GM18520 (cell line): ENCODE measurements around the gene JPH4.
"Not testable (repeated sequence)": the region's sequence is repeated elsewhere in the genome, so short reads cannot be mapped to it uniquely, and the experiment has no call there.

ENCODE experiments used
- ATAC-seq: cut with Tn5 transposase; IDR thresholded peaks from one replicate; pipeline ENCODE4 v1.9.1; 2021; ENCODE audit not compliant: unreplicated experiment

JPH4 gene

DNA sequence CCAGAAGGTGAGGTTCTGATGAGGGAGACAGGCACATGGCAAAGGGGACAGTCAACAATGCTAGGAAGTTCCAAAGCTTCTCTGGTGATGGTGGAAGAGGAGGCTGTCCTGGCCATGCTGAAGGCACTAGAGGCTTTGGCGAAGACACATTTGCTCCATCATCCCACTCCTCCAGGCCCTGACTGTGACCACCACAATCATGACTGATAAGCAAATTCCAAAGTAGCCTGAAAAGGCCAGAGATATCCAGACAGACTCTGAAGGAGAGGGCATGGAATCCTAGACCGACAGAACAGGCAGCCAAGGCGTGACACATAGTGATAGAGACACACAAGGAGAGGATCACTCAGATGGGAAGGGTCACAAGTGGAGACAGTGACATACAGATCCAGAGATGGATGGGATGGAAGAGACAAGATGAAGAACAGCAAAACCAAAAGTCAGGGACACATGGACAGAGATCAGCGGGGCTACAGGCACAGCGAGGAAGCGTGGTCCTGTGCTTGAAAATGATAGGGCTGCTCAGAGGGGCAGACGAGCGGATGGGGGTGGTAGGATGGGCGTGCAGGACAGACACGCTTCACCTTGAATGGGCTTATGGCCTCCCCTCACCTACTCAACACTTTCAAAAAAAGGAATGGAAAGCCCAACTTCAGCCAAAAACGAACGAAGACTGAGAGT, 28.3 kb downstream of the JPH4 start:
- ATAC-seq = no peak

DNA sequence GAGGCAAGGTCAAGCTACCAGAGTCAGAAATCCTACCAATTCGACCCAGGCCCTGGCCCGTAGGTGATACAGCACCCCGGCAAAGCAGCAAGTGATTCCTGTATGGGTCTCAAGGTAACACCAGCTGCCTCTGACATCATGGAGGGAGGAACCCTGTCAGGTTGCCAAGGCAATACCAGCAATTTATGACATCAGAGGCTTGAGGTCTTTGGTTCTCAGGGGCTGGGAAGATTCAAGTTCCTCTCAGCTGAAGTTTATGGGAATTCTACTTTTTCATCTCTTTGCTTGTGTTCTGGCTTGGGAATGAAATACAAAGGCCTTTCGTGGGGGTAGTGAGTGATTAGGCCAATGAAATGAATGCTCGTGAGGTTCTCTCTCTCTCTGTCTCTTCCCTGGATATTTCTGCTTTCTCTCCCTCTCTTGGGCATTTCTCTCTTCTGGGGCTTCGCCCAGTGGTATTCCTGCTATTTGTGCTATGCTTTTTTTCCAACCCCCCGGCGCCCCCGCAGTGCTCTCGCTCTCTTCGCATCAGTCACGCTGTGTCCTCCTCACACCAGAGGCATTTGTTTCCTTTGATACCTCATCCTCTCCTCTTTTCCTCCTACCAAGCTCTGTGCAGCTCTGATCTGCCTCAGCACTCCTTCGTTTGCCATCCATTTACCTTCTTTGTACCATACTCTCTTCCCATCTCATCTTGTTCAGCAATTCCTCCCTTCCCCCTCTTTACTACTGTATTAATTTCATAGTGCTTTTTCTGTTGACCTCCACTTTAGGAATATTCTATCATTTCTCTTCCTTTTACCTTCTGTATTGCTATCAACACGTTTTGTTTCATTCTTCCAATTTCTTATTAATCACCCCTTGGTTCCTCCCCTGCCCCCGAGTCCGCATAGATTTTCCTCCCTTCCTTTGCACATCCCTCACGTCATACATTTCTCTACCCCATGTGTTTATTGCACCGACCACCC, 30.0 kb downstream of the JPH4 start:
- no peak for ATAC-seq

DNA sequence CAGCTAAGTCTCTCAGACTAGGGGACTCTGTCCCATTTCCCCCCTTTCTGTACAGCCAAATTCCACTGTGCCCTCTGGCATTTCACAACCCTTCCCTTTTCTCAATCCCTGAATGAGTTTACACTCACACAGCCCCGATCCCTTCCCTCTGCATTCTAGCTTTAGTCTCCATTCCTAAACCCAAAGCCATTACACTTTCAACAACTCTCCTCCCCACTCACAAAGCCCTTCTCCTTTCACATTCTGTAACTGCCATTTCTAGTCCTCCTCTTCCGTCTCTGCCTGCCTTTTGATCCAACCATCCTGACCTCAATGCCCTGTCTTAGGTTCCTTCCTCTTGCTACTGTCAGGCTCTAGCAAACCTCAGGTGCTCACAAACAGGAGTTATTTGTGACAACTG, 30.7 kb downstream of the JPH4 start:
- no peak for ATAC-seq

DNA sequence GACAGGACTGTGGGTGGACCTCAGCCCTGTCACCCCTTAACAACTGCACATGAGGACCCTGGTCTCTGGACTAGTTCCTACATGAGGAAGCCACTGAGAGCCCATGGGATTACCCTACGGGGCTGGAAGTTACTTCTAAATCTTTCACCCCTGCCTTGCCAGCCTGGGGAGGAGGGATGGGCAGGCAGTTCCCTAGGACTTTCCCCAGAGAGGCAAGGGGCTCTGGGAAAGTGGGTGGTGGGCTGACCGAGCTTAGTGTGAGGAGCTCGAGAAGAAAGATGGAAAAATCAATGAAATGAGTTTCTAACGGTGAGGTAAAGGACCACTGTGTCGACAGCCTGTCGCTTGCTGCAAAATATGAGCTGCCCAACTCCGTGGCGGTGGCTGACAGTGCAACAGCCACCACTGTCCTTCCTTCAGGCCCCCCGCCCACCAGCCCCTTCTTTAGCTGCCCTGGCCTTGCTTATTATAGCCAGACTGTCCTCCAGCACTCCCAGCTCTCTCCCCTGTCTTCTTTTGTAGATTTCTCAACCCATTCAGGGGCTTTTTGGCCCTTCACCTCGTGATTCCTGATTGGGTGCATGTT, 32.0 kb downstream of the JPH4 start:
- no peak for ATAC-seq

DNA sequence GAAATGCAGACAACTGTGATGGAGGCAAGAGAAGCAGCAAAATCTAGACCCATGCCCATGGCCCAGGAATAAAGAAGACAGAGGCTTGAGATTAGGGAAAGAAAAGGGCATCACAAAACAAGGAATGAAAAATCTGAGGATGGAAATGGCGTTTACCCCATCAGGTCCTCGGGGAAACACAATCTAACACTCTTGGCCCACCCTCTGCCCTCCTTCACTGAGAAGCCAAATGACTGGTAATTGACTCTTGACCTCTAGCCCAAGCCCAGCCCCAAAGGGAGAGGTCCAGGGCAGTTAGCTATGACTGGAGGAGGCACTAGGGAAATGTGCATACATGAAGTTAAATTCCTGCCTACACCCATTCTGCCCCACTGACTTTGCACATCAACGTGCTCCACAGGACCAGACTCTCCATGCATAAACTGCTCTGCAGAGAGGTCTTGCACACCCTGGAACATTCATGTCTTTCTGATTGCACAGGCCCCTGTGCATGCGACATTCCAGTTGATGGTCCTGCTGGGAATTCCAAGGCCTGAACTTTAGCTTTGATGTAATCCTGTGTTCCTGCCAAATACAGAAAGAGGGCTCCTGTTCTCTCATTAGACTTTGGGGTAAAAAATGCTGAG, 32.7 kb downstream of the JPH4 start:
- ATAC-seq = no peak

DNA sequence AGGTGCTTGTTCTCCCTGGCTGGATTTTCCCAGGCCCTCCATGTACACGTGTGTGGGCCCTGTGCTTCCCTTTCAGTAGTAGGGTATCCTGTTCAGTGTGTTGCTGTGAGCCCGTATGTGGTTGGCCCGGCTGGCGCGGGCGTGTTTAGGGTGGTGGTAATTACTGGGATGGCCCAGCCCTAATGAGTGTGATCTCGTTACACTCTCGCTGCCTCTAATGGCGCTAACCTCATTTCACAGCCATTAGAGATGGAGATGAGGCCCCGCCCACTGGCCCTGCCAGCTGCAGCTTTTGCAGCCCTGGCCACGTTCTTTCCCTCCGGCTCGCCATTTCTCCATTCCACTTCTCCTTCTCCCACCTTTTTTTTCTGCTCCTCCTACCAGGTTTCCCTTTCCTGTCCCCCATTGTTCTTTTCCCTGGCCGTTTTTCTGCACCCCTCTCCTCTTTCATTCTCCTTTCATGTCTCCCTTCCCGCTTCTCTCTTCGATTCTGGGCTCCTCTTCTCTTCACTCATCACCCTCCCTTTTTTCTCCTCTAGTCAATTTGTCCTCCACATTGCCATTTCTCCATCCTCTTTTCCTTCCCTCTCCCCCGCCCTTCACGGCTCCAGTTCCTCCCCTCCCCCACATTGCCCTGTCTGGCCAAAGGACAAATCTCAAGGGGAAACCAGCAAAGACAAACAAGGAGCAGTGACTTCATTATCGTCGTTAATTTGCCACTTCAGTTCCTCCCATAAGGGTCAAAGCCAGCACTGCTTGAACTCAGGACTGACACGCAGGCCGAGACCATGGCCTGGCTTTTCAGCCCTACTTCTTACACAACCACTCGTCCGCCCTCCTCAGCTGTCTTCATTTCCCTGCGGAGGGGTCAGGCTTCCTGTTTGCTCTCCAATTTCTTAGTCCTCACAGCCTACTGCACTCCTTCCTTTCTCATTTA, 33.8 kb downstream of the JPH4 start:
- no peak for ATAC-seq

DNA sequence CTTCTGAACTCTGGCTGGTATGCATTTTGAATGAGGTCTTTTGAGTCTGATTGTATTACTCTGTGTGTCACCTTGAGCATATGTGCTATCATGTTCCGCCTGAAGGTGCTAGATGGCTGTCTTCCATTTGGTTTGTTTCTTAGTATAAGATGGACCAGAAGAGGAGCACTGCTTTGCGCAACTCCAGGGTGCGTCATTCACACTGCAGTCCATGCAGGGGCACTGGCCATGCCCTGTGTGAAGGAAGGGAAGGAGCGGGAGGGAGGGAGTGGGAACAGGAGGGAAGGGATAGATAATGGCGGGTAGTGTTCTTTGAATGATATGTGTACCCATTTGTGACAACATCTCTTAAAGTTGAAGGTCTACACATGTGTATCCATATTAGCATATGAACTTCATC, 35.2 kb downstream of the JPH4 start:
- no peak for ATAC-seq

DNA sequence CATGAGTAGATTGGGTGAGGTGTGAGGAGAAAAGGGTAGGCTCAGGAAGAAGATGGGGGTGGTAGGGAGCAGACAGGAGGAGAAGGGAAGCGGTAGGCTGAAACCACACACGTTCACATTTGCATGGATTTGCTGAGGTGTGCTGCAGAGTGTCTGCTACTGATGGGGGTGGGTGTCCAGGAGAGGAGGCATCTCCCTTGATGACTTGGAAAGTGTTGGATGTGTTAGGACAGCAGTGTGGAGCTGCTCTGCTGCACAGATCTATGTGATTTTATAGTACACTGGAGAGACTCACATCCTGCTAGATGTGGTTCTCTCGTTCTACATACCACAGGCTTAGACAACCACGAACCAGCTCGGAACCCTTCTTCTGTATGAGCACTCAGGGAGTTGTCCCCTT, 36.3 kb downstream of the JPH4 start:
- no peak for ATAC-seq

DNA sequence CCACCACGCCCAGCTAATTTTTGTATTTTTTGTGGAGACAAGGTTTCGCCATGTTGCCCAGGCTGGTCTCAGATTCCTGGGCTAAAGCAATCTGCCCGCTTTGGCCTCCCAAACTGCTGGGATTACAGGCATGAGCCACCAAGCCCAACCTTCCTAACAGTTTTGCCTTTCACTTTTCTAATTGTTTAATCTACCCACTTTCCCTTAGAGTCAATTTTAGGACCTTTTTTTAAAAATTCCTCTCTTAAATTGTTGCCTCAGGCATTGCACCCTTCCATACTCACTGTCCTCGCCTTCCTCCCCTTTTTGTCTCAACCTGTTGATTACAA, 38.5 kb downstream of the JPH4 start:
- no peak for ATAC-seq

DNA sequence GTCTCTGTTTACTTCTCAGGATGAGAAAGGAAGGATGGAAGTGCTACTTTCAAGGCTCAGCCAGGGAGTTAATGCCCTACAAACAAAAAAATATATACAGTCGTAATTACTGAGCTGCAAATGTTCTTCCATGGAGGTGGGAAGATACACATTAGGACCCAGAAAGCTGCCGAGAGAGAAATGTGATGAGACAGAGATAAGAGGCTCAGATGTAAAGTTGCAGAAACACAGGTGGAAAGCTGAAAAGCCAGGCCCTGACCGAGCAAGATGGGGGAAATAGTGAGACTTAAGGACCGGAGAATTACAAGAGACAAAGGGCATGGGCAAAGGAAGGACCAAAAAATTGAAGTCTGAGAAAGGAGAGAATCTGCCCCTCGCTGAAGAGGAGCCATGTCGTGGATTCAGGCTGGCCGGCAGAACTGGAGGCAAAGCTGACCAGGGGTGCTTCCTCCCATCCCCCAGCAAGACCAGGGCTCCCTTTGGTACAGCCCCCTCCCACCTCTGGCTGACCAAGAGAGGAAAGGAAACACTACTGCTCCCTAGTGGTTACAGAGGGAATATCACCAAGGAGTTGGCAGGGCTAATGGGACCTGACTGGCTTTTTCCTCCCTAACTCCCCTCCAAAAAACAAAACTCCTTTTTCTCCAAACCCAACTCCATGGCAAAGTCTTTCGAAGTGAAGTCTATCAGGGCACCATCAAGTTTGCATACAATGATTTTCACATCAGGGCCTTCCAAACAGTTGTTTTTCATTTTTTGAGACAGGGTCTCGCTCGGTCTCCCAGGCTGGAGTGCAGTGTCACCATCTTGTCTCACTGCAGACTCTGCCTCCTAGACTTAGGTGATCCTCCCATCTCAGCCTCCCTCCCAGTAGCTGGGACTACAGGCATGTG, 39.1 kb downstream of the JPH4 start:
- ATAC-seq = no peak

DNA sequence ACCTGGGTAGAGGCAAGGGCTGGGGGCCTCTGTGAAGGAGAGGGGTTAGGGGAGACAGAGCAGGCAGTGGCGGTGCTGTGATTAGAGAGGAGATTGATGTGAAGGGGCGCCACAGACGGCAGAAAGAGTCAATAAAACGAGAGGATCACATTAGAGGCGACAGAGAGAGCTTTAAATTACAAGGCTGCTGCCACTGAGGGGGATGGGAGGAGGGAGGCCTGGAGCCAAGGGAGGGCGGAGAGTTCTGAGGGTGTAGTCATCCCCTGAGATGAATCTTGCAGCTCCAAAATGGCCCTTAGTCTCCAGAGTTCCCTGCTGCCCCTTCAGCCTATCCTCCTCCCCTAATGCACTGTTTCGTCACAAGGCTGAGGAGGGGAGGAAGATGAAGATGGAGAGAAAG, 39.8 kb downstream of the JPH4 start:
- ATAC-seq = no peak

DNA sequence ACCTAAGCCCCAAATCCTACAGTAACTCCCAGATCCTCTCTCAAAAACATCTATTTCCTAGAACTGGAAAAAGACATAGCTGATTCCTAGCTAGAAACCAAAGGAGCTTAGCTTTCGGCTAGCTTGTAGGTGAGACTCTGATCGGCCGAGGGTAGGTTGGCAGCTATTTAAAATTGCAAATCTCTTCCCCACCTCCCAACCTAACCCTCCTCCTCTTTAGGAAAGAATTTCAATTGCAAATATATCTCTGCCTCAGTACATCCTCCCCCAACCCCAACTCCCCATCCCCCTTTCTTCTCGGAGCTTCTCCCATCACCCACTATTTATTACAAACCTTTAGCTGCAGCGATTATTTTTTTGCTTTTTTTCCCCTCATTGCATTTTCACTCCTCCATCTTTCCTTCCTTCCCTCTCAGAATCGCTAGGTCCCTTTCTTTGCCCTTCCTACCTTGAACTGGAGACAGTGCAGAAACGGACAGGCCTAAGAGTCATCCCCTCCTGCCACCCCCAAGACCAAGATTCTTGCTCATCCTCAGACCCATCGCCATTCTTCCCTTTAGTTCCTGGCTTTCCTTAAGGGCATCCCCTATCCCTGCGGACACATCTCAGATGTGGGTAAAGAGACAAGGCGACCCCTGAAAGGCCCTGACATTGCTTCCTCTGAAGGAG, 40.4 kb downstream of the JPH4 start:
- ATAC-seq = no peak

DNA sequence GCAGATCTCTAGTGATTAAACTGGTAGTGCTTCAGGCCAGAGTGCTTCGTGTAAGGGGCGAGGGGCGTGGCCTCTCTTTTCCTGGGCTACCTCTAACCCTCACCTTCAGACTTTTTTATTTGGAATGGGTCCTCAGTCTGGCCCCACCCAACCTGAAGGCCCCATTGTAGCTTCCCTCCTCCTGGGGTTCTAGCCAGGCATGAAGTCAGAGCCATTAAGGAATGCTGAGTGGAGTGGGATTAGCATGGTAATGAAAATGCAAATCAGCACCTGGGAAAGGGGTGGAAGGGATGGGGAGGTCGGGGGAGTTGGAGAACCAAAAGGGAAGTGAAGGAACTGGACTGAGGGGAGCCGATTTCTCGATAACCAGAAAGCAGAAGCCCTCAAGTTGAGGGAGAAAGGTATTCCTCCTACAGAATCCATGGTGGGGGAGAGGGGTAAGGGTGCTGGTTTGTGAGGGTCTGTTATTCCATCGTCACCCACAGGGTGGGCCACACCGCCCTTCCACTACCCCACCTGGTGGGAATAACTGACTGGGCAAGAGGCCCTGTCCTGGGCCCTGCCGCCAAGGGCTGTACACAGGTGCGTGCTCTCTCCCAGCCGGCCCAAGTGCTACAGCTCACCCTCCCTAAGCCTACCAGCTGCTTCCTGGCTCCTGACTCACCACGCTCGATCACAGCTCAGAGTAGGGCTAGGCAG, 41.1 kb downstream of the JPH4 start:
- no peak for ATAC-seq

DNA sequence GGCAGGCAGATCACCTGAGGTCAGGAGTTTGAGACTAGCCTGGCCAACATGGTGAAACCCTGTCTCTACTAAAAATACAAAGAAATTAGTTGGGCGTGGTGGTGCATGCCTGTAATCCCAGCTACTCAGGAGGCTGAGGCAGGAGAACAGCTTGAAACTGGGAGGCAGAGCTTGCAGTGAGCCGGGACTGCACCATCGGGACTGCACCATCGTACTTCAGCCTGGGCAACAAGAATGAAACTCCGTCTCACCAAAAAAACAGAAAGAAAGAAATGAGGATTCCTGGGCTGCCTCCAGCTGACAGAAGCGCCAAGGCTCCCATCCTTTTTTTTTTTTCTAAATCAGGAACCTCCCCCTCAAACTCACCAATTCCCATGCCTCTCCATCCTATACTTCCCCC, 41.7 kb downstream of the JPH4 start:
- not testable (repeated sequence) for ATAC-seq

DNA sequence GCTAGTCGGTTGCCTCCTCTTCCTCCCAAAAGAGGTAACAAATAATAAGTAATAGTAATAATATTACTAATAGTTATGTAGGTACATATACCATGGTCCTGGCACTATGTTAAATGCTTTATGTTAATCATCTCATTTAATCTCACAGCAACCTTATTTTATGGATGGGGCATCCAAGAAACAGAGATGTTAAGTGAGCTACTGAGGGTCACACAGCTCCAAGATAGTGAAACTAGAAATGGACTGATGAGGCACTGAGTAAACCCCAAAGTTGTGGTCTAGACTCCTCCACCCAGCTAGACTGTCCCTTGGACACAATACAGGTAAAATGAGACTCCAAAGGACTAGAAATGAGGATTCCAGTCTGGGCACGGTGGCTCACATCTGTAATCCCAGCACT, 42.1 kb downstream of the JPH4 start:
- ATAC-seq = no peak

DNA sequence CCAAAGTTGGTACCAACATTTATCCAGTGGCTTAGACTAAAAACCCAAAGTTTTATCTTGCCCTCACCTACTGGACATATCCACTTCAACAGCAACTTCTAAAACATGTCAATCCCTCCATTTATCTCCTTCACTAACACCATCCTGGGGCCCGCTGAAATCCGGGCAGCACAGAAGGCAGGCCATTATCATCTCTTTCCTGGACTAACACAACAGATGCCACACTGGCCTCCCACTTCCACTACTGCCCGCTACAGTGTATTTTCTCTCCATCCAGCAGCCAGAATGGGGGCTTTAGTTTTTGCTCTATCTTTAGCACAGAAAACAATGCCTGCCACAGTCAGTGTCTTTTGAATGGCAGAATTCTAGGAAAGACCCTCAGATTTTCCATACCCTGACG, 42.6 kb downstream of the JPH4 start:
- ATAC-seq = no peak

DNA sequence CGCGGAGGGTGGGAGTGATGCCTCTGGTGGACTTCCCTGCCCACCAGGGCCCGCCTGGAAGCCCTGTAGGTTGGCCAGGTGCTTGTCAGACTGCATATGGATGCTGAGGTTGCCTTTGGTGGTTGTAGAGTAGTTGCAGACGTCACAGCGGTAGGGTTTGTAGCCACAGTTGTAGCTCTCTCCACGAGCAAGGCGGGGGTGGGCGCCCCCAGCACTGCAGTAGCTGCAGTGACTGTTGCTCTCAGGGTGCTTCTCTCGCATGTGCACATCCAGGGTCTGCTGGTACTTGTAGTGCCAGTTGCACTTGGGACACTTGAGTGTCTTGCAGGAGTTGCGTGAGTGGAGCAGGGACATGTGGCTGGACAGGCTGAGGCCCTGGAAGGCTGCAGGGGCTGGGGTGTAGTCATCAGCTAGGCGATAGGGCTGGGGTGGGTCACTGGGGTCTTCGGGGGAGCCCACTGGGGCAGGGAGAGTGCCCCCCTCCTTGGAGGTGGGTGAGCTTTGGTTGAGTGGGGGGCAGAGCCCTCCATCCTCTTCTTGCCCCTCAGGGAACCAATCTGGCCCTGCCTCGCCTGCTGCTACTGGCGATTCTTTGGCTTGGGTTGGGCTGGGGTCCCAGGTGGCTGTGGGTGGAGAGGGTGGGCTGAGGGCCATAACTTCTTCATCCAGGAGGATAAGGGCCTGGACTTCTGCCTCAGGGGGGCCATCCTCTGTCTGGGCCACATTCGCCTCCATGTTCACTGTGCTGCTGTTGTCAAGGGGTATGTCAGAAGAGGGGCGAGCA, 44.7 kb downstream of the JPH4 start:
- no peak for ATAC-seq

DNA sequence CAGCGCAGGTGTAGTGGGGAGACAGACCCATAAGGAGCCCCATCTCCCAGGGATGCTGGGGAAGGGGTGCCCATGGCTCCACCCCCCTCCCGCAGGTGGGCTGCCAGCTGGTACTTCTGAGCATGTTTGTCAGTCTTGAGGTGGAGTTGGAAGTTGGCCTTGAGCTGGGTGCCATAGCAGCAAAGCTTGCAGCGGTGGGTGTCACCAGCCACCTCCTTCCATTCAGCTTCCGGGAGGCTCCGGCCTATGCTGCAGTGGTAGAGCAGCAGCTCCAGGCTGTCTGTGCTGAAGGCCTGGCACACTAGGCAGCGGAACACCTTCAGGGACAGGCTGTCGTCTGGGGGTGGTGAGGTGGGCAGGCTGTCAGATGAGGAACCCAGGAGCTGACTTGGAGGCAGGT, 45.9 kb downstream of the JPH4 start:
- ATAC-seq = no peak
